ENCODE results near the gene SRD5A1.

Gene SRD5A1

DNA sequence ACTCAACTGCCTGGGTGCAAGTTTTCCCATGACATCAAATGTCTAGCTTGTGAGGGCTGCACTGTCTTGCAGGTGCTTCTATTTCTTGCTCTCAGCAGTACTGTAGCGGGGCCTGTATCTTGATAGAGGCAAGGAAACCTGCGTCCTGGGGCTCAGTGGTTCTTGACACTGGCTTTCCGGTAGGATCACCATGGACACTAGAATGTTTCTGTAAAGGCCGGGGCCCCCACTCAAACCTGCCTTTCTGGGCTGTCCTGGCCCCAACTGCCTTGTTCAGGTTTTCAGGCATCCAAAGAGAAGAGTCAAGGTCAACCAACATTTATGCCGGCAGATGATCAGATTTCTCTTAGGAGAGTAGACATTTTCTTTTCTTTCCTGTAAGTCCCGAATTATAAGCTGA lies 53.3 kb downstream of the SRD5A1 start:
- no peak for TF ChIP-seq CTCF (IDR thresholded peaks at IDR 0.05; ENCODE audit: insufficient read depth, low read depth, low read length, missing control alignments)
- H3K4me3 ChIP-seq (ENCODE audit: low read depth, low read length) = no peak overlapping the region
- DNase-seq (ENCODE audit: low read depth) = no peak

DNA sequence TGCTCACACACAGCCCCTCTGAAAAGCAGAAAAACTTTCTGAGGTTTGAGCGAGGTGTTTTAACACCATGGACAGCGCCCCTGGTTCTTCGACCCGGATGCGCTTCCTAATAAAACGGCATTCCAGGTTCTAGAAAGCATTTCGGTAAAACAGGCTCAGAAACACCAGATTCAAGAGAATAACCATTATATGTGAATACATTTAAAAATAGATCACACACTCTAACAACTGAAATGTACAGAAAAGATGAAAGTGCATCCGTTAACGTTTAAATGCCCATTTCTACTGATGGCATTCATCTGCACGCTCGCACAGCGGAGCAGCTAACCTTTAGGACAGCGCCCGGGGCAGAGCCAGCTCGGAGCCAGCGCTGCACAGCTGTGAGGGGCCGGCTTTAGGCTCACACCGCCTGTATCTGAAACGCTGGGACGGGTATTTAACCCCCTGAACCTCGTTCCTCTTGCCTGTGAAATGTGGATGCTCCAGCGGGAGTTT lies 53.7 kb downstream of the SRD5A1 start:
- H3K4me3 ChIP-seq (ENCODE audit: low read depth, low read length) = no peak overlapping the region
- TF ChIP-seq CTCF (IDR thresholded peaks at IDR 0.05; ENCODE audit: insufficient read depth, low read depth, low read length, missing control alignments) = no peak
- DNase-seq (ENCODE audit: low read depth) = no peak

DNA sequence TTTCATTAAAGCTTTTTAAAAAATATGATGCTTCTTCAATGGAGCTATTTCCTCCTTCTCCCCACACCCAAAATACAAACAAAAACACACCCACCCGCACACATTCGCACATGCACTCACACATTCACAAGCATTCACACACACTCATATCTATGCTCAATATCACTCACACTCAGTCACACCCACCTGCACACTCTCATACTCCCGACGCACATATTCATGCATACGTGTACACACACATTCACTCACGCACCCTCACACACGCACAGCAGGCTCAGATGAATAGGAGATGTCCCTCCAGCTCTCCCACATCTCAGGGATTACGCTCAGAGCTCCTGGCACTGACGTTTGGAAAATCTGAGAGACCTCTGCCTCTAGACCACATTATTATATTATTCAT lies 54.3 kb downstream of the SRD5A1 start:
- TF ChIP-seq CTCF (IDR thresholded peaks at IDR 0.05; ENCODE audit: insufficient read depth, low read depth, low read length, missing control alignments) = no peak
- no peak for DNase-seq (ENCODE audit: low read depth)
- H3K4me3 ChIP-seq (ENCODE audit: low read depth, low read length) = no peak overlapping the region

DNA sequence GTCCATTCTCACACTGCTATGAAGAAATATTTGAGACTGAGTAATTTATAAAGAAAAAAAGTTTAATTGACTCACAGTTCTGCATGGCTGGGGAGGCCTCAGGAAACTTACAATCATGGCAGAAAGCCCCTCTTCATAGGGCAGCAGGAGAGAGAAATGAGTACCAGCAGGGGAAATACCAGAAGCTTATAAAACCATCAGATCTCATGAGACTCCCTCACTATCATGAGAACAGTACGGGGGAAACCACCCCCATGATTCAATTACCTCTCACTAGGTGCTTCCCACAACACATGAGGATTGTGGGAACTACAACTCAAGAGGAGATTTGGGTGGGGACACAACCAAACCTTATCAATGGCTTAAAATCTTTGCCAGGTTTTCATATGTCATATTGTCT lies 59.7 kb downstream of the SRD5A1 start:
- DNase-seq (ENCODE audit: low read depth) = peak; percentile 28
- H3K4me3 ChIP-seq (ENCODE audit: low read depth, low read length) = no peak overlapping the region
- TF ChIP-seq CTCF (IDR thresholded peaks at IDR 0.05; ENCODE audit: insufficient read depth, low read depth, low read length, missing control alignments) = no peak

GRCh38 chr5:6698696-6699095 lies 65.5 kb downstream of the SRD5A1 start:
- H3K4me3 ChIP-seq (ENCODE audit: low read depth, low read length) = no peak overlapping the region
- TF ChIP-seq CTCF (IDR thresholded peaks at IDR 0.05; ENCODE audit: insufficient read depth, low read depth, low read length, missing control alignments) = no peak
- DNase-seq (ENCODE audit: low read depth) = no peak

GRCh38 chr5:6699357-6699756 lies 66.1 kb downstream of the SRD5A1 start:
- TF ChIP-seq CTCF (IDR thresholded peaks at IDR 0.05; ENCODE audit: insufficient read depth, low read depth, low read length, missing control alignments) = no peak
- no peak for DNase-seq (ENCODE audit: low read depth)
- no peak overlapping the region for H3K4me3 ChIP-seq (ENCODE audit: low read depth, low read length)

DNA sequence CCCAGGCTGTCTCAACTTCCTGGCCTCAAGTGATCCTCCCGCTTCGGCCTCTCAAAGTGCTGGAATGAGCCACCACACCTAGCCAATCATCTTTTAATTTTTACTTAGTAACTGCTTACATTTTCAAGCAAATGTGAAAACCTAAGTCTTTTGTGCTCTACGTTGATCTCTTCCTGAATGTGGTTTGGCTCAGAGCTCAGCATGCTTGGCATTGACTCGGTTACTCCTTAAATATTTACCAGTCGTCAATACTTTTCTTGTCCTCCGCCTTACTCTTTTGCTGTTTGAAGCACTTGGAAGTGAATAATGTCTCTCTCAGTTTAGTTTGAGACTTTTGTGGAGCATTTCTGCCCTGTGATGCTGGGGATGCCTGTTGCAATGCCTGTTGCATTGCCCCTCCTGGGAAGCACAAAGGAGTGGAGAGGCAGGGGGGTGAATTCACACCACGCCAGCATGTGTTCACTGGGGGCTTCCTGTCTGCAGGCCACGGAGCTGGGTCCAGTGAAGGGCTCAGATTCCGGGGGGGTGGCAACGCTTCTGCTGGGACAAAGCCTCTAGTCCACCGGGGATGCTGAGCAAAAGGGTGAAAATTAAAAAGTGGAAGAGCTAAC lies 66.9 kb downstream of the SRD5A1 start:
- DNase-seq (ENCODE audit: low read depth) = no peak
- no peak for TF ChIP-seq CTCF (IDR thresholded peaks at IDR 0.05; ENCODE audit: insufficient read depth, low read depth, low read length, missing control alignments)
- no peak overlapping the region for H3K4me3 ChIP-seq (ENCODE audit: low read depth, low read length)
